Fibroblast of lung (primary cell): ENCODE data around the gene SPATC1L. TPM values are rescaled to one million over a fixed set of nuclear protein-coding genes. Genes with fewer than 3 reads are reported as not detected.

ENCODE experiments used
- DNase-seq, 2 donors: peaks; one replicate each; pipeline versions ENCODE4 v3.0.0 to v3.0.0-alpha.2; 2010; ENCODE audit warnings: low read depth in 2 of 2
- H2AFZ ChIP-seq: 2 replicates; pipeline ENCODE4 v1.5.1; 2012; ENCODE audit warnings: low read length, control low read depth, inconsistent platforms
- H3K27ac ChIP-seq: 2 replicates; pipeline ENCODE4 v1.5.1; 2011; ENCODE audit warnings: low read length, control low read depth; ENCODE audit not compliant: insufficient read depth
- H3K27me3 ChIP-seq: 2 replicates; pipeline ENCODE4 v1.5.1; 2011; ENCODE audit warnings: mild to moderate bottlenecking, low read length; ENCODE audit not compliant: control insufficient read depth, insufficient read depth
- H3K36me3 ChIP-seq: 2 replicates; pipeline ENCODE4 v1.5.1; 2011; ENCODE audit warnings: low read length; ENCODE audit not compliant: control insufficient read depth, insufficient read depth
- H3K4me1 ChIP-seq: 2 replicates; pipeline ENCODE4 v1.5.1; 2011; ENCODE audit warnings: low read length; ENCODE audit not compliant: control insufficient read depth, insufficient read depth; ENCODE audit errors: extremely low read depth
- H3K4me2 ChIP-seq: 2 replicates; pipeline ENCODE4 v1.5.1; 2011; ENCODE audit warnings: low read length, control low read depth; ENCODE audit not compliant: insufficient read depth; ENCODE audit errors: extremely low read depth
- H3K4me3 ChIP-seq, 4 experiments: fragments of 200-600 bp in 1 of 4; sonication (generic) in 1 of 4; replicated peaks in 1 of 4; 2 replicates each; pipeline ENCODE4 v1.5.1; 2011 to 2016; ENCODE audit warnings: low read length in 4 of 4, low read depth in 3 of 4, mild to moderate bottlenecking in 3 of 4, control low read depth in 2 of 4, inconsistent platforms in 1 of 4, mixed read lengths in 1 of 4; ENCODE audit not compliant: insufficient read depth in 1 of 4; ENCODE audit errors: control extremely low read depth in 1 of 4
- H3K79me2 ChIP-seq: 2 replicates; pipeline ENCODE4 v1.5.1; 2012; ENCODE audit warnings: mild to moderate bottlenecking, low read length, inconsistent platforms; ENCODE audit not compliant: control insufficient read depth, insufficient read depth
- H3K9ac ChIP-seq: 2 replicates; pipeline ENCODE4 v1.5.1; 2011; ENCODE audit warnings: mild to moderate bottlenecking, low read length, control low read depth; ENCODE audit not compliant: insufficient read depth
- H3K9me3 ChIP-seq: 2 replicates; pipeline ENCODE4 v1.5.1; 2012; ENCODE audit warnings: low read depth, low read length; ENCODE audit not compliant: control insufficient read depth, insufficient read depth
- H4K20me1 ChIP-seq: 2 replicates; pipeline ENCODE4 v1.5.1; 2011; ENCODE audit warnings: low read length; ENCODE audit not compliant: control insufficient read depth, insufficient read depth; ENCODE audit errors: extremely low read depth
- CTCF ChIP-seq, 2 donors: IDR thresholded peaks in 1 of 2; conservative IDR thresholded peaks in 1 of 2; 1 replicate in 1 of 2; 2 replicates in 1 of 2; pipeline ENCODE4 v1.5.1; 2011 to 2012; ENCODE audit warnings: low read length in 2 of 2, control low read depth in 1 of 2, inconsistent platforms in 1 of 2, low read depth in 1 of 2, mild to moderate bottlenecking in 1 of 2
- EZH2 ChIP-seq: IDR thresholded peaks from 2 replicates; pipeline ENCODE4 v1.5.1; 2012; ENCODE audit warnings: low read length, control low read depth, mild to moderate bottlenecking; ENCODE audit errors: missing control alignments
- polyA plus RNA-seq, 2 donors: library from polyadenylated mRNA; depleted of rRNA in 1 of 2; stranded (reverse) in 1 of 2; unstranded in 1 of 2; fragments of >200 nt; gene quantifications; 2 replicates each; pipeline ENCODE4 v1.2.1, GENCODE V29; 2011 to 2012; ENCODE audit warnings: missing spikeins in 1 of 2
- total RNA-seq: library from RNA; depleted of rRNA; stranded (reverse); fragments of >200 nt; gene quantifications from 2 replicates; pipeline ENCODE4 v1.2.1, GENCODE V29; 2014

SPATC1L gene
- total and polyA plus RNA-seq, 2 donors (not counting 1 experiment from before 2014, with no cell fraction given) = 2.9 to 9.6 TPM

GRCh38 chr21:46181953-46182547 lies 2.2 kb downstream of the SPATC1L start:
- H3K36me3 ChIP-seq = no peaks in the 10 kb centered on the region
- no peak for TF ChIP-seq EZH2
- no peak for TF ChIP-seq CTCF (conservative IDR thresholded peaks at IDR 0.05 in 1 of 2, IDR thresholded peaks at IDR 0.05 in 1 of 2; ENCODE audit: low read depth in 1 of 2, low read length in 2 of 2)
- H4K20me1 ChIP-seq = no peaks in the 10 kb centered on the region
- no peak overlapping the region for H2AFZ ChIP-seq
- no peak for DNase-seq
- H3K27me3 ChIP-seq = no peaks in the 10 kb centered on the region
- H3K4me3 ChIP-seq = no peak overlapping the region
- peaks cover 3% of the 10 kb centered on the region for H3K4me1 ChIP-seq
- H3K27ac ChIP-seq = no peak overlapping the region
- no peaks in the 10 kb centered on the region for H3K79me2 ChIP-seq
- H3K9ac ChIP-seq = no peak overlapping the region
- H3K9me3 ChIP-seq = no peaks in the 10 kb centered on the region
- H3K4me2 ChIP-seq = no peak overlapping the region

DNA sequence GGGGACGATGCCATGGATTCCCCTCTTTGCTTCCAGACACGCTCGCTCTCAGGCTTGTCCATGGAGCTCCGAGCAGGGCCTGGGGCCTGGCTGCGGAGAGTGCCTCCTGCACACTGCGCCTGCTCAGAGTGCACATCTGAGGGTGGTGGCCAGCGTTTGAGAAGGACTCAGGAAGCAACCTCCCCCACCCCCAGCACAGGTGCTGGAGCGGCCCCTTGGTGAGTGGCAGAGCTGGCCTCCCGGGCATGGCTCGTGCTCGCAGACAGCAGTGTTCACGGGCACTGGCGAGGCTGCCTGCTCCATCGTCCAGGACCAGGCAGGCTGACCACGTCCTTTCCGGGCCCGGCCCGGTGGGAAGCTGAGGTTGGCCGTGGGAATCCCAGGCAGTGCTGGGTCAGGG lies 2.8 kb downstream of the SPATC1L start:
- H3K9me3 ChIP-seq = no peaks in the 10 kb centered on the region
- TF ChIP-seq CTCF (conservative IDR thresholded peaks at IDR 0.05 in 1 of 2, IDR thresholded peaks at IDR 0.05 in 1 of 2; ENCODE audit: low read depth in 1 of 2, low read length in 2 of 2) (no peak), EZH2 (no peak)
- H3K4me2 ChIP-seq = no peak overlapping the region
- H3K27me3 ChIP-seq = no peaks in the 10 kb centered on the region
- no peaks in the 10 kb centered on the region for H3K36me3 ChIP-seq
- H3K9ac ChIP-seq = no peak overlapping the region
- no peak for DNase-seq
- no peaks in the 10 kb centered on the region for H3K79me2 ChIP-seq
- H4K20me1 ChIP-seq = no peaks in the 10 kb centered on the region
- H3K4me3 ChIP-seq = no peak overlapping the region
- no peak overlapping the region for H3K27ac ChIP-seq
- peaks cover 3% of the 10 kb centered on the region for H3K4me1 ChIP-seq
- H2AFZ ChIP-seq = no peak overlapping the region

- DNase-seq = no peak
- Histone ChIP-seq H3K27ac (no peak overlapping the region), H3K36me3 (no peaks in the 10 kb centered on the region), H3K79me2 (no peaks in the 10 kb centered on the region), H3K9ac (no peak overlapping the region), H3K4me3 (no peak overlapping the region), H4K20me1 (no peaks in the 10 kb centered on the region), H2AFZ (no peak overlapping the region), H3K4me1 (peaks cover 3% of the 10 kb centered on the region), H3K4me2 (no peak overlapping the region), H3K9me3 (no peaks in the 10 kb centered on the region), H3K27me3 (no peaks in the 10 kb centered on the region)
- TF ChIP-seq CTCF (conservative IDR thresholded peaks at IDR 0.05 in 1 of 2, IDR thresholded peaks at IDR 0.05 in 1 of 2; ENCODE audit: low read depth in 1 of 2, low read length in 2 of 2) (no peak), EZH2 (no peak)
Measured at GRCh38 chr21:46180778-46181391, 3.4 kb downstream of the SPATC1L start.
